ENCODE measurements around the gene MANBA.
"Not testable (repeated sequence)": the region's sequence is repeated elsewhere in the genome, so short reads cannot be mapped to it uniquely, and the experiment has no call there.

The MANBA gene

DNA sequence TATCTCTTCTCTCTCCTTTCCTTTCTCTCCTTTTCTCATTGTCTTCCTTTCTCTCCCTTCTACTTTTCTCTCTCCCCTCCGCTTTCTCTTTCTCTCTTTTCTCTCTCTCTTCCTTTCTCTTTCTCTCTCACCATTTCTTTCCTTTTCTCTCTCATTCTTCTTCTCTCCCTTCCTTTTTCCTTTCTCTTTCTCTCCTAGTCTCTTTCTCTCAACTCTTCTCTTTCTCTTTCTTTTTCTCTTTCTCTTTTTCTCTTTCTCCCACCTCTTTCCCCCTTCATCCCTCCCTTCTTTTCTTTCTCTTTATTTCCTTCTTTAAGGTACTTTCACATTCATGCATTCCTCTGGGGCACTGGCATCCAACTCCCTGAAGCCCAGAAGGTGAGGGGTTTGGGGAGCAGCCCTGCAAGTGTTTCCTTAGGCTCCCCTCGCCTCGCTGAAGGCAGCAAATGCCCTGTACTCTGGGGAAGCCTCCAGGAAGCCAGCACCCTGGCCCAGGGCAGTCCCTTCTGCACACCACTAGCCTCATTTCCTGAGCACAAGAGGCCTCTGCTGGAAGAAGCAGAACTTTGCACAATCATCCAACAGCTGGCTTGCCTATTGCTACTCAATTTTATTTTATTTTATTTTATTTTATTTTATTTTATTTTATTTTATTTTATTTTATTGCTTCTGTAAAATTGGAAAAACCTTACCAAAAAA lies 135.4 kb downstream of the MANBA start:
- no peaks in the 10 kb centered on the region for H3K27me3 ChIP-seq (ENCODE audit: control insufficient read depth, insufficient read depth, low read length)
- H3K4me1 ChIP-seq (ENCODE audit: control insufficient read depth, insufficient read depth, low read length): peaks cover under 1% of the 10 kb centered on the region; the same call in 1 of the 2 replicates
- H3K27ac ChIP-seq (ENCODE audit: low read length): no peak overlapping the region
- WGBS (ENCODE audit: insufficient coverage, insufficient read length): 100% methylated on average over 1 of the region's 3 CpGs
- no peaks in the 10 kb centered on the region for H3K9me3 ChIP-seq (ENCODE audit: control insufficient read depth, insufficient read depth, low read length)
- DNase-seq (ENCODE audit: low read depth, low spot score): no peak
- no peak overlapping the region for H3K4me3 ChIP-seq (ENCODE audit: low read length)
- no peaks in the 10 kb centered on the region for H3K36me3 ChIP-seq (ENCODE audit: control insufficient read depth, insufficient read depth, low read length)

DNA sequence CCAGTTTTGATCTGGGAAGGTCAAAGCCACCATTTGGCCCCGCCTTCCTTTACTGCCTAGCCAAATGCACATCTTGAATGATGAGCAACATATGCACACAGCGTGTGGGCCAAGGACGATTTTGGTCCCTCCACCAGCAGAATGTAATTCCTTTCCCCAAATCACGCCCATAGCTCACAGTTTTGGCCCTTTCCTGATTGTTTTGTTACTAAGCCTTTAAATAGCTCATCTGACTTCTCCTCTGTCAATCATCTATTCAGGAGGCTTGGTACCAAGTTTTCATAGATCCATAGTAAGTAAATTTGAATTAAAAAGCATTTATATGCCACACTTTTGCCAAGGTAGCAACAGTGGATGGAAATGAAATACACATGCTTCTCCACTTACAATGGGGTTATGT lies 136.3 kb downstream of the MANBA start:
- no peaks in the 10 kb centered on the region for H3K36me3 ChIP-seq (ENCODE audit: control insufficient read depth, insufficient read depth, low read length)
- no peak overlapping the region for H3K4me3 ChIP-seq (ENCODE audit: low read length)
- no CpG with 5 or more reads among the region's 4 CpGs for WGBS (ENCODE audit: insufficient coverage, insufficient read length)
- no peaks in the 10 kb centered on the region for H3K27me3 ChIP-seq (ENCODE audit: control insufficient read depth, insufficient read depth, low read length)
- no peaks in the 10 kb centered on the region for H3K9me3 ChIP-seq (ENCODE audit: control insufficient read depth, insufficient read depth, low read length)
- no peak for DNase-seq (ENCODE audit: low read depth, low spot score)
- peaks cover 2% of the 10 kb centered on the region; the same call in 1 of the 2 replicates for H3K4me1 ChIP-seq (ENCODE audit: control insufficient read depth, insufficient read depth, low read length)
- no peak overlapping the region for H3K27ac ChIP-seq (ENCODE audit: low read length)

DNA sequence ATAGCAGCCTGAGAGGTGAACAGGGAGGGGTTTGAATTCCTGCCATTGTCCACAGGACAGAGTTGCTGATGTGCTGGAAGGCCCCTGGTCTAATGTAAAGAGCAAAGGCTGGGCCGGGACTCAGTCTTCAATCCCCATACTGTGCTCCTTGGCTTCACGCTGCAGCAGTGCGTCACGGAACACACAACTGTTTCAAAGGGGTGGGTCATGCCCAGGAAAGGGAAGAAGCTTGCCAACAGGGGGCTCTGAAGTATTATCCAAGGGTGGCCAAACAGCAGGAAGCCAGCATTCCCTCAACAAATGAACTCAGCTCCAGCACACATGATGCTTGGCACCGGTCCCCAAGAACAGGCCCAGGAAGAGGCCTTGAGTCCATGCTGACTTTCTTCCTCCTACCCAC lies 137.1 kb downstream of the MANBA start:
- Histone ChIP-seq H3K4me1 (ENCODE audit: control insufficient read depth, insufficient read depth, low read length) (peaks cover 2% of the 10 kb centered on the region; the same call in 1 of the 2 replicates), H3K27me3 (ENCODE audit: control insufficient read depth, insufficient read depth, low read length) (no peaks in the 10 kb centered on the region), H3K9me3 (ENCODE audit: control insufficient read depth, insufficient read depth, low read length) (no peaks in the 10 kb centered on the region), H3K36me3 (ENCODE audit: control insufficient read depth, insufficient read depth, low read length) (no peaks in the 10 kb centered on the region), H3K27ac (ENCODE audit: low read length) (no peak overlapping the region), H3K4me3 (ENCODE audit: low read length) (no peak overlapping the region)
- no CpG with 5 or more reads among the region's 5 CpGs for WGBS (ENCODE audit: insufficient coverage, insufficient read length)
- no peak for DNase-seq (ENCODE audit: low read depth, low spot score)

DNA sequence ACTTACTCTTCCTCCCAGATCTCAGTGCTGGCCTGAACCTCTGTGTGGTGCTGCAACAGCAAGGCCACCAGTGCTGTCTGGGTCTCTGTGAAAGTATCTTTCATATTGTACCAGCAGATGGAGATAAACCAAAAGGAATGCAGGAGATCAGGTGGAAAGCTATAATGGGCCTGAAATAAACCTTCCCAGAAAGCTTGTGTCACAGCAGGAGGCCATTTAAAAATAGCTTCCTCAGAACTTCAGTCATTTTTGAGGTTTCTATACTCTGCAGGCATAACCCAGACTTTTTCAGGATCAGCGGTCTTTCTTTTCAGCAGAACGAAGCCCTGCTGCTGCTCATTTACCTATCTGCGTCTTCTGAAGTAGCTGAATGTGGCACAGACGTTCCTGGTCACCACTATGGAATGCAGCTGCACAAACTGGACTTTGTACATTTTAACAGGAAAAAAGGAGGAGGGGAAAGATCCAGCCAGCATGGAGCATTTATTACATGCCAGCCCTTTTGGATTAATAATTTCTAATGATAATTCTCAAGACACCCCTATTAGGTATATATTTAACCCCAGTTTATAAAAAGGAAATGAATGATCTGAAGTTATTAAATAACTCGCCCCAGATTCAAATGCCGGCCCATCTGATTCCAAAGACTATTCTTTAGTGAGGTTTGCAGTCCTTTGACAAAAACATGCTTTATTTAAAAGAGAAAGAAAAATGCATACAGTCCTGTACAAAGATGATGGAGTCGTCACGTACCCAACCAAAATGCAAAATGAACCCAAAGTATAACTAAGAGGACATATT lies 139.9 kb downstream of the MANBA start:
- no peak overlapping the region for H3K4me3 ChIP-seq (ENCODE audit: low read length)
- no peaks in the 10 kb centered on the region for H3K27me3 ChIP-seq (ENCODE audit: control insufficient read depth, insufficient read depth, low read length)
- H3K36me3 ChIP-seq (ENCODE audit: control insufficient read depth, insufficient read depth, low read length): no peaks in the 10 kb centered on the region
- no CpG with 5 or more reads among the region's 8 CpGs for WGBS (ENCODE audit: insufficient coverage, insufficient read length)
- DNase-seq (ENCODE audit: low read depth, low spot score): no peak
- no peaks in the 10 kb centered on the region for H3K9me3 ChIP-seq (ENCODE audit: control insufficient read depth, insufficient read depth, low read length)
- H3K4me1 ChIP-seq (ENCODE audit: control insufficient read depth, insufficient read depth, low read length): peaks cover 8% of the 10 kb centered on the region; the same call in 1 of the 2 replicates
- no peak overlapping the region for H3K27ac ChIP-seq (ENCODE audit: low read length)

GRCh38 chr4:102619776-102620631 lies 140.8 kb downstream of the MANBA start:
- H3K9me3 ChIP-seq (ENCODE audit: control insufficient read depth, insufficient read depth, low read length); H3K27ac ChIP-seq (ENCODE audit: low read length); H3K4me3 ChIP-seq (ENCODE audit: low read length); H3K27me3 ChIP-seq (ENCODE audit: control insufficient read depth, insufficient read depth, low read length); H3K4me1 ChIP-seq (ENCODE audit: control insufficient read depth, insufficient read depth, low read length); H3K36me3 ChIP-seq (ENCODE audit: control insufficient read depth, insufficient read depth, low read length); DNase-seq (ENCODE audit: low read depth, low spot score): not testable (repeated sequence)
- no CpG with 5 or more reads among the region's 4 CpGs for WGBS (ENCODE audit: insufficient coverage, insufficient read length)

DNA sequence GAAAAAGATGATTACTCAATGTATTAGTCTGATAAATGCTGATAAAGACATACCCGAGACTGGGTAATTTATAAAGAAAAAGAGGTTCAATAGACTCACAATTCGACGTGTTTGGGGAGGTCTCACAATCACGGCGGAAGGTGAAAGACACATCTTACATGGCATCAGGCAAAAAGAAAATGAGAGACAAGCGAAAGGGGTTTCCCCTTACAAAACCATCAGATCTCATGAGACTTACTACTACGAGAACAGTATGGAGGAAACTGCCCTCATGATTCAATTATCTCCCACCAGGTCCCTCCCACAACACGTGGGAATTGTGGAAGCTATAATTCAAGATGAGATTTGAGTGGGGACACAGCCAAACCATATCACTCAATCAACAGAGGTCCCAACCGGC lies 141.7 kb downstream of the MANBA start:
- not testable (repeated sequence) for H3K9me3 ChIP-seq (ENCODE audit: control insufficient read depth, insufficient read depth, low read length); H3K4me3 ChIP-seq (ENCODE audit: low read length); H3K36me3 ChIP-seq (ENCODE audit: control insufficient read depth, insufficient read depth, low read length); H3K27me3 ChIP-seq (ENCODE audit: control insufficient read depth, insufficient read depth, low read length); DNase-seq (ENCODE audit: low read depth, low spot score); H3K27ac ChIP-seq (ENCODE audit: low read length)
- WGBS (ENCODE audit: insufficient coverage, insufficient read length): 100% methylated on average over 1 of the region's 9 CpGs
- H3K4me1 ChIP-seq (ENCODE audit: control insufficient read depth, insufficient read depth, low read length): peaks cover 11% of the 10 kb centered on the region; the same call in 1 of the 2 replicates

GRCh38 chr4:102616636-102617035 lies 144.1 kb downstream of the MANBA start:
- Histone ChIP-seq H3K4me3 (ENCODE audit: low read length) (no peak overlapping the region), H3K4me1 (ENCODE audit: control insufficient read depth, insufficient read depth, low read length) (peaks cover 11% of the 10 kb centered on the region; the same call in 1 of the 2 replicates), H3K36me3 (ENCODE audit: control insufficient read depth, insufficient read depth, low read length) (no peaks in the 10 kb centered on the region), H3K27ac (ENCODE audit: low read length) (no peak overlapping the region), H3K27me3 (ENCODE audit: control insufficient read depth, insufficient read depth, low read length) (no peaks in the 10 kb centered on the region), H3K9me3 (ENCODE audit: control insufficient read depth, insufficient read depth, low read length) (no peaks in the 10 kb centered on the region)
- no peak for DNase-seq (ENCODE audit: low read depth, low spot score)
- no CpG with 5 or more reads among the region's 9 CpGs for WGBS (ENCODE audit: insufficient coverage, insufficient read length)

GRCh38 chr4:102614801-102615200 lies 146.0 kb downstream of the MANBA start:
- DNase-seq (ENCODE audit: low read depth, low spot score): no peak
- peaks cover 9% of the 10 kb centered on the region; the same call in 1 of the 2 replicates for H3K4me1 ChIP-seq (ENCODE audit: control insufficient read depth, insufficient read depth, low read length)
- H3K4me3 ChIP-seq (ENCODE audit: low read length): no peak overlapping the region
- H3K27me3 ChIP-seq (ENCODE audit: control insufficient read depth, insufficient read depth, low read length): no peaks in the 10 kb centered on the region
- H3K27ac ChIP-seq (ENCODE audit: low read length): no peak overlapping the region
- H3K9me3 ChIP-seq (ENCODE audit: control insufficient read depth, insufficient read depth, low read length): no peaks in the 10 kb centered on the region
- WGBS (ENCODE audit: insufficient coverage, insufficient read length): no CpG with 5 or more reads among the region's 9 CpGs
- H3K36me3 ChIP-seq (ENCODE audit: control insufficient read depth, insufficient read depth, low read length): no peaks in the 10 kb centered on the region

DNA sequence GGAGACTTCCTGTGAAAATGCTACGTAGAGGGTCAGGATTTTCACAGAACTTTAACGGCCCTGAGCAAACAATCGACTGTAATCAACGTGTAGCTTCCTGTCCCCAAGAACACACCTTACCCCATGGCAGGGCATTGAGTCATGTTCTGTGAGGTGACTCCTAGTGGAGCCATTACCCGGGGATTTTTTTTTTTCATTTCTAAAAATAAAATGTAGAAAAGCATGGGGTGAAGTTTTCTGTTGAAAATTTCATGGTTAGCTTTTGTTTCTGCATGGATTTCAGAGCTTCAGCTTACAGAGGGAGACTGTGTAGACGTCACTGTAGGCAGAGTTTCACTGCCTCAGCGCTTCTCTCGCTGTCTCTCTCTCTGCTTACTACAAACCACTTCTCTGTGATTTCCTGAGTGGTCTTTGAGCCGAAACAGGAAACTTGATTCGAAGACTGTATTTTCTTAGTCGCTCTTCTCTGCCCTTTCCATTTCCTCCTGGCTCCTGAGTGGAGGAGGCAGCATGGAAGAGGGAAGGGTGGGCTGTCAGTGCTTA lies 147.9 kb downstream of the MANBA start:
- Histone ChIP-seq H3K4me1 (ENCODE audit: control insufficient read depth, insufficient read depth, low read length) (peaks cover 9% of the 10 kb centered on the region; the same call in 1 of the 2 replicates), H3K9me3 (ENCODE audit: control insufficient read depth, insufficient read depth, low read length) (no peaks in the 10 kb centered on the region), H3K4me3 (ENCODE audit: low read length) (no peak overlapping the region), H3K27me3 (ENCODE audit: control insufficient read depth, insufficient read depth, low read length) (no peaks in the 10 kb centered on the region), H3K27ac (ENCODE audit: low read length) (no peak overlapping the region), H3K36me3 (ENCODE audit: control insufficient read depth, insufficient read depth, low read length) (no peaks in the 10 kb centered on the region)
- no peak for DNase-seq (ENCODE audit: low read depth, low spot score)
- no CpG with 5 or more reads among the region's 11 CpGs for WGBS (ENCODE audit: insufficient coverage, insufficient read length)

DNA sequence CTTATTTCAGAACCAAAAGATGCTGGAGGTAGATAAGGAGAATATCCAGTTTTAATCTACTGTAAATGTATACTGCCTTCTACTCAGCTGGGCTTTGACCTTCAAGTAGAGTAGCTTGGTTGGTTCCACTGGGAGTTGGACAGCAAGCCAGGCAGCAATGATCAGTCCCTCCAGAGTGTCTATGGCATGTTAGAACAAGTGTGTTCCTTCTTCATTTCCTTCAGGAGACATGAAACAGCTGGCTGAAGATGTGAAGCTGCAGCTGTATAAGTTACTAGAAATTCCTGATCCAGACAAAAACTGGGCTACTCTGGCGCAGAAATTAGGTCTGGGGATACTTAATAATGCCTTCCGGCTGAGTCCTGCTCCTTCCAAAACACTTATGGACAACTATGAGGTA lies 148.6 kb downstream of the MANBA start:
- no CpG with 5 or more reads among the region's 2 CpGs for whole genome bisulfite sequencing (ENCODE audit: insufficient coverage, insufficient read length)
- Histone ChIP-seq H3K36me3 (ENCODE audit: control insufficient read depth, insufficient read depth, low read length) (no peaks in the 10 kb centered on the region), H3K27me3 (ENCODE audit: control insufficient read depth, insufficient read depth, low read length) (no peaks in the 10 kb centered on the region), H3K4me1 (ENCODE audit: control insufficient read depth, insufficient read depth, low read length) (peaks cover 9% of the 10 kb centered on the region; the same call in 1 of the 2 replicates), H3K9me3 (ENCODE audit: control insufficient read depth, insufficient read depth, low read length) (no peaks in the 10 kb centered on the region), H3K27ac (ENCODE audit: low read length) (no peak overlapping the region), H3K4me3 (ENCODE audit: low read length) (no peak overlapping the region)
- DNase-seq (ENCODE audit: low read depth, low spot score): no peak
